Ectodermal cell (in vitro differentiated cells): ENCODE data around the gene TATDN2.

Experiments
- H3K27ac ChIP-seq: 2 replicates; pipeline ENCODE4 v1.7.0; 2013; ENCODE audit warnings: mild to moderate bottlenecking, low read depth, low read length; ENCODE audit not compliant: insufficient read depth, poor library complexity, severe bottlenecking
- H3K27me3 ChIP-seq: 2 replicates; pipeline ENCODE4 v1.7.0; 2013; ENCODE audit warnings: mild to moderate bottlenecking, low read length; ENCODE audit not compliant: insufficient read depth, control insufficient read depth, poor library complexity, severe bottlenecking
- H3K36me3 ChIP-seq: one replicate; pipeline ENCODE4 v1.7.0; 2013; ENCODE audit warnings: low read length; ENCODE audit not compliant: control insufficient read depth, insufficient read depth
- H3K4me1 ChIP-seq: one replicate; pipeline ENCODE4 v1.7.0; 2013; ENCODE audit warnings: low read length; ENCODE audit not compliant: control insufficient read depth, insufficient read depth
- H3K4me3 ChIP-seq: 2 replicates; pipeline ENCODE4 v1.7.0; 2013; ENCODE audit warnings: low read depth, low read length, control low read depth; ENCODE audit not compliant: insufficient read depth
- H3K9me3 ChIP-seq: 2 replicates; pipeline ENCODE4 v1.7.0; 2013; ENCODE audit warnings: mild to moderate bottlenecking, low read length, moderate library complexity; ENCODE audit not compliant: control insufficient read depth
- WGBS, 2 experiments: methylation state at CpG; one replicate each; pipeline ENCODE4 v1.1.7; 2013; ENCODE audit warnings: missing lambda C conversion rate in 2 of 2; 5-methylcytosine and 5-hydroxymethylcytosine counted together

The TATDN2 gene

GRCh38 chr3:10280571-10280970, 32.3 kb downstream of the TATDN2 start:
- Histone ChIP-seq H3K4me1 (peaks cover 5% of the 10 kb centered on the region), H3K36me3 (peaks cover 17% of the 10 kb centered on the region), H3K4me3 (no peak overlapping the region), H3K27me3 (no peaks in the 10 kb centered on the region), H3K27ac (no peak overlapping the region), H3K9me3 (no peaks in the 10 kb centered on the region)
- WGBS, 2 experiments = 93 to 95% methylated on average over 6 of the region's 6 CpGs

- H3K9me3 ChIP-seq = no peaks in the 10 kb centered on the region
- H3K27ac ChIP-seq = no peak overlapping the region
- H3K4me1 ChIP-seq = peaks cover 14% of the 10 kb centered on the region
- H3K4me3 ChIP-seq = no peak overlapping the region
- peaks cover 14% of the 10 kb centered on the region for H3K36me3 ChIP-seq
- H3K27me3 ChIP-seq = no peaks in the 10 kb centered on the region
- WGBS, 2 experiments = 93 to 94% methylated on average over 5 of the region's 5 CpGs
Observed at GRCh38 chr3:10281951-10282350, 33.7 kb downstream of the TATDN2 start.

GRCh38 chr3:10283638-10284037, 35.4 kb downstream of the TATDN2 start:
- Histone ChIP-seq H3K4me1 (peaks cover 18% of the 10 kb centered on the region), H3K27ac (no peak overlapping the region), H3K4me3 (no peak overlapping the region), H3K9me3 (no peaks in the 10 kb centered on the region), H3K36me3 (peaks cover 6% of the 10 kb centered on the region), H3K27me3 (no peaks in the 10 kb centered on the region)
- WGBS, 2 experiments = 95 to 96% methylated on average over 5 of the region's 5 CpGs

- H3K4me1 ChIP-seq = peaks cover 18% of the 10 kb centered on the region
- no peak overlapping the region for H3K4me3 ChIP-seq
- no peak overlapping the region for H3K27ac ChIP-seq
- no peaks in the 10 kb centered on the region for H3K9me3 ChIP-seq
- peaks cover 3% of the 10 kb centered on the region for H3K36me3 ChIP-seq
- no peaks in the 10 kb centered on the region for H3K27me3 ChIP-seq
- 93 to 95% methylated on average over 9 of the region's 9 CpGs for WGBS, 2 experiments
Observed at GRCh38 chr3:10284496-10284895, 36.2 kb downstream of the TATDN2 start.

- H3K36me3 ChIP-seq = peaks cover 3% of the 10 kb centered on the region
- H3K27ac ChIP-seq = no peak overlapping the region
- H3K4me1 ChIP-seq = peaks cover 18% of the 10 kb centered on the region
- H3K27me3 ChIP-seq = no peaks in the 10 kb centered on the region
- H3K4me3 ChIP-seq = no peak overlapping the region
- no peaks in the 10 kb centered on the region for H3K9me3 ChIP-seq
- 91 to 96% methylated on average over 12 of the region's 12 CpGs for WGBS, 2 experiments
Observed at GRCh38 chr3:10285272-10286132, 37.2 kb downstream of the TATDN2 start.

- peaks cover 3% of the 10 kb centered on the region for H3K36me3 ChIP-seq
- 95 to 98% methylated on average over 4 to 5 of the region's 5 CpGs for WGBS, 2 experiments
Observed at GRCh38 chr3:10286133-10286524, 37.9 kb downstream of the TATDN2 start.

GRCh38 chr3:10286596-10287295, 38.5 kb downstream of the TATDN2 start:
- H3K4me1 ChIP-seq = peaks cover 18% of the 10 kb centered on the region
- H3K27me3 ChIP-seq = no peaks in the 10 kb centered on the region
- 71 to 77% methylated on average over 2 of the region's 2 CpGs for WGBS, 2 experiments
- H3K9me3 ChIP-seq = no peaks in the 10 kb centered on the region
- H3K36me3 ChIP-seq = peaks cover 3% of the 10 kb centered on the region
- no peak overlapping the region for H3K4me3 ChIP-seq
- no peak overlapping the region for H3K27ac ChIP-seq

More at GRCh38 chr3:10286133-10286524, 37.9 kb downstream of the TATDN2 start:
- no peak overlapping the region for H3K27ac ChIP-seq
- no peaks in the 10 kb centered on the region for H3K9me3 ChIP-seq
- H3K4me3 ChIP-seq = no peak overlapping the region
- H3K27me3 ChIP-seq = no peaks in the 10 kb centered on the region
- H3K4me1 ChIP-seq = peaks cover 18% of the 10 kb centered on the region

GRCh38 chr3:10287936-10288574, 39.8 kb downstream of the TATDN2 start:
- H3K9me3 ChIP-seq = no peaks in the 10 kb centered on the region
- no peak overlapping the region for H3K4me3 ChIP-seq
- WGBS, 2 experiments = 95 to 96% methylated on average over 12 of the region's 12 CpGs
- no peaks in the 10 kb centered on the region for H3K27me3 ChIP-seq
- peaks cover 18% of the 10 kb centered on the region for H3K4me1 ChIP-seq
- no peak overlapping the region for H3K27ac ChIP-seq
- H3K36me3 ChIP-seq = peaks cover 1% of the 10 kb centered on the region

- peaks cover 18% of the 10 kb centered on the region for H3K4me1 ChIP-seq
- H3K4me3 ChIP-seq = no peak overlapping the region
- no peaks in the 10 kb centered on the region for H3K9me3 ChIP-seq
- H3K36me3 ChIP-seq = no peaks in the 10 kb centered on the region
- H3K27ac ChIP-seq = no peak overlapping the region
- 95% methylated on average over 11 of the region's 11 CpGs for WGBS, 2 experiments
- H3K27me3 ChIP-seq = no peaks in the 10 kb centered on the region
Observed at GRCh38 chr3:10288575-10288960, 40.3 kb downstream of the TATDN2 start.

GRCh38 chr3:10289077-10289476, 40.8 kb downstream of the TATDN2 start:
- Histone ChIP-seq H3K4me1 (peaks cover 18% of the 10 kb centered on the region), H3K9me3 (no peaks in the 10 kb centered on the region), H3K36me3 (no peaks in the 10 kb centered on the region), H3K4me3 (no peak overlapping the region), H3K27me3 (no peaks in the 10 kb centered on the region), H3K27ac (no peak overlapping the region)
- 96% methylated on average over 9 of the region's 9 CpGs for WGBS, 2 experiments
